ENCODE results near the gene UBL5. TPM values are rescaled to one million over a fixed set of nuclear protein-coding genes. Genes with fewer than 3 reads are reported as not detected.
"Not testable (repeated sequence)": the region's sequence is repeated elsewhere in the genome, so short reads cannot be mapped to it uniquely, and the experiment has no call there.

Gene UBL5
- total RNA-seq, 2 donors from 2014 or later, result 113 to 120 TPM

- Histone ChIP-seq H3K27me3 (no peaks in the 10 kb centered on the region), H3K4me1 (no peaks in the 10 kb centered on the region), H3K36me3 (replicated peaks in 1 of 2; ENCODE audit: insufficient read depth in 1 of 2, low read depth in 2 of 2) (peaks cover 0 to 19% of the 10 kb centered on the region in 2 donors), H3K9me3 (no peaks in the 10 kb centered on the region), H3K4me3 (no peak overlapping the region), H3K27ac (no peak overlapping the region)
- intact Hi-C loops (cut with DNase I), result no loop called here
- 96 to 99% methylated on average over 14 to 21 of the region's 21 CpGs for WGBS, 2 donors
- no peak for TF ChIP-seq POLR2A (IDR thresholded peaks at IDR 0.05)
- TF ChIP-seq, protein P1, sequence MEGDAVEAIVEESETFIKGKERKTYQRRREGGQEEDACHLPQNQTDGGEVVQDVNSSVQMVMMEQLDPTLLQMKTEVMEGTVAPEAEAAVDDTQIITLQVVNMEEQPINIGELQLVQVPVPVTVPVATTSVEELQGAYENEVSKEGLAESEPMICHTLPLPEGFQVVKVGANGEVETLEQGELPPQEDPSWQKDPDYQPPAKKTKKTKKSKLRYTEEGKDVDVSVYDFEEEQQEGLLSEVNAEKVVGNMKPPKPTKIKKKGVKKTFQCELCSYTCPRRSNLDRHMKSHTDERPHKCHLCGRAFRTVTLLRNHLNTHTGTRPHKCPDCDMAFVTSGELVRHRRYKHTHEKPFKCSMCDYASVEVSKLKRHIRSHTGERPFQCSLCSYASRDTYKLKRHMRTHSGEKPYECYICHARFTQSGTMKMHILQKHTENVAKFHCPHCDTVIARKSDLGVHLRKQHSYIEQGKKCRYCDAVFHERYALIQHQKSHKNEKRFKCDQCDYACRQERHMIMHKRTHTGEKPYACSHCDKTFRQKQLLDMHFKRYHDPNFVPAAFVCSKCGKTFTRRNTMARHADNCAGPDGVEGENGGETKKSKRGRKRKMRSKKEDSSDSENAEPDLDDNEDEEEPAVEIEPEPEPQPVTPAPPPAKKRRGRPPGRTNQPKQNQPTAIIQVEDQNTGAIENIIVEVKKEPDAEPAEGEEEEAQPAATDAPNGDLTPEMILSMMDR (IDR thresholded peaks at IDR 0.05), result no peak
- DNase-seq (no peak), ATAC-seq (no peak)
These were observed 16.6 kb upstream of the UBL5 start for GRCh38 chr19:9811139-9811538.

DNA sequence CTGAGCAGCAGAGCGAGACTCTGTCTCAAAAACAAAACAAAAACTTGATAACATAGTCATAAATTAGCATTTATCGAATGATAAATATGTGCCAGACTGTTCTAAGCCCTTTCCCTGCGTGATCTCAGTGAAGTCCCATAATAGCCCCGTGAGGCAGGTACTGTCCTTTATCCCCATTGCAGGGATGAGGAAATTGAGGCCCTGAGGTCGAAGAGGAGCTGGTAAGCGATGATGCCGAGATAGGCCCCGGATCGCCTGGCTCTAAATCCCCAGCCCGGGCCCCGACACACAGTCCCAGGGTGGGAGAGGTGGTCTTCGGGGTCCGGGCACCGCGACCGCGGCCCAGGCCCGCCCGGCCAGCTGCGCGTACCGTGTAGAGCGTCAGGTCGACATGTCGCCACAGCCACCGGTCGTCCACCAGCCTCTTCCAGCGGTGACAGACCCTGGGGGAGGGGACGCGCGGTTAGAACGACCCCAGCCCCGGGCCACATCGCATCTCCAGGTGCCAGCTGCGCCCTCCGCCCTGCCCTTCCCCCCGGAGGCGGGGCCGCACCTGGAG, 9.5 kb upstream of the UBL5 start:
- H3K27me3 ChIP-seq, result no peaks in the 10 kb centered on the region
- no peak for DNase-seq
- no peaks in the 10 kb centered on the region for H3K9me3 ChIP-seq
- ATAC-seq, result no peak
- 4 to 12% methylated on average over 10 to 38 of the region's 39 CpGs for WGBS, 2 donors
- H3K4me1 ChIP-seq, result peaks cover 17% of the 10 kb centered on the region
- intact Hi-C loops (cut with DNase I), result no loop called here
- peak overlapping the region; percentile 31 to 95 for H3K4me3 ChIP-seq
- TF ChIP-seq, protein P1 (IDR thresholded peaks at IDR 0.05), result no peak
- no peak for TF ChIP-seq POLR2A (IDR thresholded peaks at IDR 0.05)
- H3K36me3 ChIP-seq (replicated peaks in 1 of 2; ENCODE audit: insufficient read depth in 1 of 2, low read depth in 2 of 2), result no peaks in the 10 kb centered on the region
- H3K27ac ChIP-seq, result peak overlapping the region; percentile 72 to 98 (median 94)

GRCh38 chr19:9818734-9819595, 8.8 kb upstream of the UBL5 start, which contains the start of gene FBXL12:
Gene FBXL12 (minus strand): TSS chr19:9819079. CDS start chr19:9818813, 266 bp downstream.
- Histone ChIP-seq H3K36me3 (replicated peaks in 1 of 2; ENCODE audit: insufficient read depth in 1 of 2, low read depth in 2 of 2) (no peaks in the 10 kb centered on the region), H3K27ac (peak within 1 kb of the TSS; percentile 72 to 98 (median 94)), H3K27me3 (no peaks in the 10 kb centered on the region), H3K9me3 (no peaks in the 10 kb centered on the region), H3K4me1 (peaks cover 17% of the 10 kb centered on the region), H3K4me3 (peak within 1 kb of the TSS; percentile 31 to 95)
- intact Hi-C loops (cut with DNase I), result no loop called here
- ATAC-seq, result peak; percentile 93
- TF ChIP-seq, protein P1 (IDR thresholded peaks at IDR 0.05), result no peak
- TF ChIP-seq POLR2A (IDR thresholded peaks at IDR 0.05), result peak; percentile 62 to 94 (median 91)
- 0 to 1% methylated on average over 16 to 82 of the region's 82 CpGs for WGBS, 2 donors
- DNase-seq, result peak; percentile 100

- no peak overlapping the region for H3K4me3 ChIP-seq
- no peaks in the 10 kb centered on the region for H3K36me3 ChIP-seq (replicated peaks in 1 of 2; ENCODE audit: insufficient read depth in 1 of 2, low read depth in 2 of 2)
- peaks cover 17% of the 10 kb centered on the region for H3K4me1 ChIP-seq
- intact Hi-C loops (cut with DNase I), result no loop called here
- WGBS, 2 donors, result 0 to 1% methylated on average over 2 to 21 of the region's 21 CpGs
- peak overlapping the region; percentile 12 to 98 (median 94) for H3K27ac ChIP-seq
- no peak for ATAC-seq
- H3K9me3 ChIP-seq, result no peaks in the 10 kb centered on the region
- H3K27me3 ChIP-seq, result no peaks in the 10 kb centered on the region
- DNase-seq, result no peak
- TF ChIP-seq POLR2A (IDR thresholded peaks at IDR 0.05), result no peak
- TF ChIP-seq, protein P1 (IDR thresholded peaks at IDR 0.05), result no peak
These were observed 8.2 kb upstream of the UBL5 start for GRCh38 chr19:9819596-9819909.

- intact Hi-C loops (cut with DNase I); H3K27me3 ChIP-seq; H3K9me3 ChIP-seq; H3K4me3 ChIP-seq; H3K36me3 ChIP-seq (replicated peaks in 1 of 2; ENCODE audit: insufficient read depth in 1 of 2, low read depth in 2 of 2); ATAC-seq; DNase-seq: not testable (repeated sequence)
- peaks cover 17% of the 10 kb centered on the region for H3K4me1 ChIP-seq
- WGBS, 2 donors, result 60 to 80% methylated on average over 1 to 8 of the region's 8 CpGs
- peak overlapping the region in 3 of 4 donors; percentile 91 to 98 (median 96) for H3K27ac ChIP-seq
These were observed 7.7 kb upstream of the UBL5 start for GRCh38 chr19:9820034-9820433.
